Bronchial epithelial cell (primary cell): Measurements from ENCODE around the gene TGFB3. TPM values are rescaled to one million over a fixed set of nuclear protein-coding genes. Genes with fewer than 3 reads are reported as not detected.

Source experiments
- DNase-seq: peaks from one replicate; pipeline ENCODE4 v3.0.0-alpha.2; 2010; ENCODE audit warnings: low read depth
- FAIRE-seq: peaks from 2 replicates; lab custom pipeline; 2011; peaks lifted over from hg19 to GRCh38; lab: Jason Lieb, UNC
- H3K27me3 ChIP-seq: 2 replicates; pipeline ENCODE4 v1.5.1; 2011; ENCODE audit warnings: low read length; ENCODE audit not compliant: control insufficient read depth, insufficient read depth
- H3K36me3 ChIP-seq: 2 replicates; pipeline ENCODE4 v1.5.1; 2011; ENCODE audit warnings: low read length; ENCODE audit not compliant: control insufficient read depth, insufficient read depth
- H3K4me3 ChIP-seq: 2 replicates; pipeline ENCODE4 v1.5.1; 2011; ENCODE audit warnings: mild to moderate bottlenecking, low read depth, low read length, control low read depth
- total RNA-seq: library from RNA; depleted of rRNA; stranded (reverse); fragments of >200 nt; gene quantifications from 2 replicates; pipeline ENCODE4 v1.2.1, GENCODE V29; 2014
- TF ChIP-seq, protein P1 (sequence below): IDR thresholded peaks from 2 replicates; pipeline ENCODE4 v1.5.1; 2011; ENCODE audit warnings: mild to moderate bottlenecking, moderate library complexity, low read length, control low read depth, inconsistent platforms; ENCODE audit not compliant: insufficient read depth, severe bottlenecking

Gene TGFB3
- total RNA-seq, 1 donor from 2014 or later = 1.3 TPM

DNA sequence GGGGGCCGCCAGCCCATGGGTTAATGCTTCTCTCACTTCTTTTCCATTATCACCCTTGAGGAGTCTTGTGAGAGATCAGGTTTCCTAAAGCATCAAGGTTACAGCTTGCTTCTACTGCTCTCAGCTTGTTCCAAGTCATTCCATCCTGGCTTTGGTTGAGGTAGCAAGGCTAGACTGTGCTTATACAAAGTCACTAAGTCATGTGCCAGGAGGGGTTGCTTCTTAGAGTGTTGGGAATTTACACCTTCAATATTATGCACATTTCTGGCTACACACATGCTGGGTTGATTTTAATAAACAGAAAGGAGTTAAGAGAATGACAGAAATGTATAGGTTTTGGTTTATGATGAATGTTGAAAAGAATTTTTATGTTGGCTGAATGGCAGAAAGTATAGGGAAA is 25.6 kb upstream of the TGFB3 start:
- FAIRE-seq (no peak), DNase-seq (no peak)
- TF ChIP-seq, protein P1, sequence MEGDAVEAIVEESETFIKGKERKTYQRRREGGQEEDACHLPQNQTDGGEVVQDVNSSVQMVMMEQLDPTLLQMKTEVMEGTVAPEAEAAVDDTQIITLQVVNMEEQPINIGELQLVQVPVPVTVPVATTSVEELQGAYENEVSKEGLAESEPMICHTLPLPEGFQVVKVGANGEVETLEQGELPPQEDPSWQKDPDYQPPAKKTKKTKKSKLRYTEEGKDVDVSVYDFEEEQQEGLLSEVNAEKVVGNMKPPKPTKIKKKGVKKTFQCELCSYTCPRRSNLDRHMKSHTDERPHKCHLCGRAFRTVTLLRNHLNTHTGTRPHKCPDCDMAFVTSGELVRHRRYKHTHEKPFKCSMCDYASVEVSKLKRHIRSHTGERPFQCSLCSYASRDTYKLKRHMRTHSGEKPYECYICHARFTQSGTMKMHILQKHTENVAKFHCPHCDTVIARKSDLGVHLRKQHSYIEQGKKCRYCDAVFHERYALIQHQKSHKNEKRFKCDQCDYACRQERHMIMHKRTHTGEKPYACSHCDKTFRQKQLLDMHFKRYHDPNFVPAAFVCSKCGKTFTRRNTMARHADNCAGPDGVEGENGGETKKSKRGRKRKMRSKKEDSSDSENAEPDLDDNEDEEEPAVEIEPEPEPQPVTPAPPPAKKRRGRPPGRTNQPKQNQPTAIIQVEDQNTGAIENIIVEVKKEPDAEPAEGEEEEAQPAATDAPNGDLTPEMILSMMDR = no peak
- no peaks in the 10 kb centered on the region for H3K27me3 ChIP-seq
- H3K4me3 ChIP-seq = no peak overlapping the region
- peaks cover 8% of the 10 kb centered on the region for H3K36me3 ChIP-seq

DNA sequence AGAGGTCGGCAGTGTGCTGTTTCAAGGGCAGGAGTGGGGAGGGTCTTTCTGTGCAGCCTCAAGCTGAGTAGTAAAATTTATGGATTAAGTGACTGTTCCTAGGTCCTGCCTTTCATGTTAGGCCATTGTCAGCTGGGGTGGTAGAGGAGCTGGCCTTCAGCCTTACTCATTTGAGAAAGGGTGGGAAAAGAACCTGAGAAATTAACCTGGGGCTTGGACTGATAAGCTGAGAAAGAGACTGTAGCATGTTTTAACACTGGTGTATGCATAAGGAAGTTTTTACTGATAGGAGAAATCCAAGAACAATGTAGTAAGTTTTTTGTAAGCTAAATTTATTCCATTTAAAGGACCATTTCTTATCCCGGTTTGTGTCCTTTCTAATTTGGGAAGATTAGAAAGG is 24.5 kb upstream of the TGFB3 start:
- TF ChIP-seq, protein P1 = no peak
- FAIRE-seq = no peak
- DNase-seq = no peak
- Histone ChIP-seq H3K4me3 (no peak overlapping the region), H3K27me3 (no peaks in the 10 kb centered on the region), H3K36me3 (peaks cover 8% of the 10 kb centered on the region)

DNA sequence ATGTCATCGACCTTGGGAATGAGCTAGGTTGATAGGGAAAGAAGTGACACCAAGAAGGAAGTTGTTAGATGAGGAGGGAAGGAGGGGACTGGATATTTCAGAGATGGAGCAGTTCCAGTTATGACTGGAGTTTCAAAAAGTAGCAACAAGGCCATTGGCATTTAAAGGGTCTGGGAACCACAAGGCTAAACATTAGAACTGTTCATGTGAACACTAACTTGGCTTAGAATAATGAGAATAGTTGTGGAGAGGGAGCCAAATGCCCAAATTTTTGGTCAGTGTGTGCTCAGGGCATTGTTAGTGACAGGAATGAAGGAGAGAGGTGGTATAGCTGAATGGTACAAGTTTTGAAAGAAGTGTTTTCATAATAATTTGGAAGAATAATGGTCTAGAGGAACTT is 20.6 kb upstream of the TGFB3 start:
- Histone ChIP-seq H3K36me3 (peaks cover 9% of the 10 kb centered on the region), H3K4me3 (no peak overlapping the region), H3K27me3 (no peaks in the 10 kb centered on the region)
- DNase-seq (no peak), FAIRE-seq (no peak)
- TF ChIP-seq, protein P1 = no peak

DNA sequence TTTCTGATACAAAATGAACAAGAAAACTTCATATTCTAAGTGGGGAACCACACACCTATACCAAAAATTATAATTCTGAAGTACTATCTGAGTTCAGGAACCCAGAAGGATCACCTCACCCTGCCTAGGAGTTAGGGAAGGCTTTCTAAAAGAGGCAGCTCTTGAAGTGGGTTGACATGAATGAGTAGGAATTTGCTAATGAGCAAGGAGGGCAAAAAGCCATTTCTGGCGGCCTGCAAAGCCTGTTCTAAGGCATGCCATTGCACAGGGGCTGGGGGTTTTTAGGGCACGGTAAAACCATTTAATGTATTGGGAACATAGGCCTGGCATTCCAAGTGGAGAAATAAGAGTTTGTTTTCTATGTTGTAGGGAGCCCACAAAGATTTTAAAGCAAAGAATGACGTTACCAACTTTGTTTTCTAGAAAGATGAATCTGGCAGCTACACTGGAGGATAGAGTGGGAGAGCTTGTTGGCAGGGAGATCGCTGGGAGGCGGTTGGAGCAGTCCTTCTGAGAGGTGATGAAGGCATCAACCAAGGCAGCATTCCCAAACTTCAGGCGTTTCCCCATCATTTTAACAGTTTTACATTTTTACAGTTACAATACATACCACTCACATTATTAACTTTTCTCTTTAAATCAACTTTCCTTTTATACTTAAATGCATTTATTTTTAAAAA is 17.9 kb upstream of the TGFB3 start:
- no peaks in the 10 kb centered on the region for H3K27me3 ChIP-seq
- no peak overlapping the region for H3K4me3 ChIP-seq
- no peak for FAIRE-seq
- TF ChIP-seq, protein P1 = no peak
- peaks cover 15% of the 10 kb centered on the region for H3K36me3 ChIP-seq
- DNase-seq = no peak

DNA sequence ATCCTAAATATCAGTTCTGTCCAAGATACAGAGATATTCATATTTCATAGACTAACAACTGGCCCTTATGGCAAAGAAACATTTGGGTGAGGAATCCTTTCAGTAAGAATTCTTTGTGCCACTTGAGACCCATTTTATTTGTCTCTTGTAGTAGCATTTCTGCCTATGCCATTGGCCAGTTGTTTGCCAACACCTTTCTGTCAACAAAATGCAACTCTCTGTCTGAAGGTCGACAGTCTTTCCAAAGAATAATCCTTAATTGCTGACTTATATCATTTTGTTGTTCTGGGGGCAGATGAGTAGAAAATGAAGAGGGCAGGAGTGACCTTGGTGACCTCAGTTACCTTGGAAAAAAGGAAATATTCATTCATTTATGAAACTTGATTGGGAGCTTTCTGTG is 14.7 kb upstream of the TGFB3 start:
- Histone ChIP-seq H3K27me3 (no peaks in the 10 kb centered on the region), H3K4me3 (no peak overlapping the region), H3K36me3 (peaks cover 21% of the 10 kb centered on the region)
- FAIRE-seq (no peak), DNase-seq (no peak)
- TF ChIP-seq, protein P1 = no peak

DNA sequence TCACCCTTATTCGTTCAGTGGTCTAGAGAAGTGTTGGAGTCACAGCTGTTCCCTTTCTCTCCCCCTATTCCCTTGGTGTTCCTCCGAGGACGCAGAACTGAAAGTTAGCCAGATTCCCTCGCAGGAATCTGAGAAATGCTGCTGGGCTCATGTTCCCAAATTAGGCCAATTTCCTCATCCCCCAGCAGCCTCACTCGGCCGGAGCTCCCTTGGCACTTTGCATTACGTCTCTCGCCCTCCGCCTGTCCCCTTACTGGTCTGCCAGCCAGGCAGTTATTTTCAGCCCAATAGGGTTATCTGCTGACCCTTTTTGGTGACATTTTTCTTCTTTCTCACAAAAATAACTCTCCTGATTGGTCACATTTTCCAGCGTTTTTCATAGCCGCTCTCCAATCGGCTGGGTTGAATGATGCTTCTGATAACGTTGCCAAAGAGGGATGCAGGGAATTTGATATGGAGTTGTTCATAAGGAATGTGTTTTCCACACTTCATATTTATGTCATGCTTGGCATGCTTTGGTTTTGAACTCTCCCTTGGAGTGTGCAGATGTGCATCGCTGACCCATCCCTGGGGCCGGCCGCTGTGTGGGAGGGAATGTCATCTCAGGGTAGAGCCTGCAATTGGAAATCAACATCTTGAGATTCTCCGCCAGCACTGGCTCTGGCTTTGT is 13.7 kb upstream of the TGFB3 start:
- DNase-seq = no peak
- H3K4me3 ChIP-seq = no peak overlapping the region
- FAIRE-seq = no peak
- TF ChIP-seq, protein P1 = no peak
- no peaks in the 10 kb centered on the region for H3K27me3 ChIP-seq
- H3K36me3 ChIP-seq = peaks cover 22% of the 10 kb centered on the region
